Naive thymus-derived CD4-positive, alpha-beta T cell (primary cell): ENCODE data around the gene CADM1. TPM values are rescaled to one million over a fixed set of nuclear protein-coding genes. Genes with fewer than 3 reads are reported as not detected.

Experiments used
- ATAC-seq: fragments of 150-1000 bp; cut with Tn5 transposase; 2 replicates; pipeline ENCODE4 v1.10.0; 2021; ENCODE audit warnings: mild to moderate bottlenecking, moderate library complexity
- CTCF ChIA-PET: fragments of 350-600 bp; sonication (Branson Sonifier 250); formaldehyde crosslinking; loops from one replicate; lab custom pipeline; 2021; ENCODE audit warnings: antibody characterized with exemption; lab: Charles Lee
- POLR2A ChIA-PET: fragments of 350-600 bp; sonication (Branson Sonifier 250); formaldehyde crosslinking; loops from one replicate; lab custom pipeline; 2021; ENCODE audit warnings: antibody characterized with exemption, inconsistent platforms; lab: Charles Lee
- DNase-seq, 9 donors: peaks; one replicate each; pipeline versions ENCODE4 v3.0.0 to v3.0.0-alpha.2; 2020 to 2022; ENCODE audit warnings: mixed read lengths in 1 of 9
- H3K27ac ChIP-seq: one replicate; pipeline ENCODE4 v1.7.0; 2013; ENCODE audit warnings: mild to moderate bottlenecking, low read depth, low read length, moderate library complexity
- H3K27me3 ChIP-seq, 2 donors: one replicate each; pipeline ENCODE4 v1.7.0; 2013; ENCODE audit warnings: low read length in 2 of 2, mild to moderate bottlenecking in 2 of 2, moderate library complexity in 2 of 2; ENCODE audit not compliant: control insufficient read depth in 2 of 2, insufficient read depth in 2 of 2
- H3K36me3 ChIP-seq, 3 experiments: 1 replicate in 2 of 3; 2 replicates in 1 of 3; pipeline ENCODE4 v1.7.0; 2013; ENCODE audit warnings: low read length in 3 of 3, mild to moderate bottlenecking in 3 of 3, moderate library complexity in 1 of 3; ENCODE audit not compliant: insufficient read depth in 3 of 3, control insufficient read depth in 2 of 3
- H3K4me1 ChIP-seq, 2 donors: one replicate each; pipeline ENCODE4 v1.7.0; 2013; ENCODE audit warnings: low read length in 2 of 2, mild to moderate bottlenecking in 2 of 2, moderate library complexity in 1 of 2; ENCODE audit not compliant: control insufficient read depth in 2 of 2, insufficient read depth in 2 of 2
- H3K4me3 ChIP-seq: 2 replicates; pipeline ENCODE4 v1.7.0; 2013; ENCODE audit warnings: mild to moderate bottlenecking, low read length
- H3K9me3 ChIP-seq, 3 experiments: 1 replicate in 2 of 3; 2 replicates in 1 of 3; pipeline ENCODE4 v1.7.0; 2013; ENCODE audit warnings: low read length in 3 of 3; ENCODE audit not compliant: control insufficient read depth in 2 of 3
- H3K27ac Mint-ChIP-seq, 9 donors: one replicate each; pipeline ENCODE4 v1.8.0; 2020 to 2022; ENCODE audit warnings: mixed read lengths in 9 of 9, mild to moderate bottlenecking in 8 of 9, moderate library complexity in 5 of 9, inconsistent platforms in 2 of 9
- H3K27me3 Mint-ChIP-seq, 5 donors: one replicate each; pipeline ENCODE4 v1.8.0; 2021 to 2022; ENCODE audit warnings: mixed read lengths in 5 of 5, mild to moderate bottlenecking in 1 of 5
- H3K36me3 Mint-ChIP-seq, 5 donors: one replicate each; pipeline ENCODE4 v1.8.0; 2020 to 2022; ENCODE audit warnings: mixed read lengths in 5 of 5, mild to moderate bottlenecking in 3 of 5, inconsistent platforms in 1 of 5
- H3K4me1 Mint-ChIP-seq, 7 donors: one replicate each; pipeline ENCODE4 v1.8.0; 2020 to 2022; ENCODE audit warnings: mixed read lengths in 7 of 7, mild to moderate bottlenecking in 3 of 7, inconsistent platforms in 1 of 7
- H3K4me3 Mint-ChIP-seq, 10 donors: one replicate each; pipeline ENCODE4 v1.8.0; 2020 to 2022; ENCODE audit warnings: mild to moderate bottlenecking in 10 of 10, mixed read lengths in 10 of 10, moderate library complexity in 6 of 10, inconsistent platforms in 2 of 10
- H3K9me3 Mint-ChIP-seq, 11 donors: one replicate each; pipeline ENCODE4 v1.8.0; 2020 to 2022; ENCODE audit warnings: mixed read lengths in 11 of 11, mild to moderate bottlenecking in 4 of 11, inconsistent platforms in 1 of 11, moderate library complexity in 1 of 11
- intact Hi-C, 2 donors: fragments of 100-400 bp; cut with micrococcal nuclease; formaldehyde crosslinking; loops; one replicate each; pipeline ENCODE4 v1.15.1; 2023
- polyA plus RNA-seq, 2 donors: library from polyadenylated mRNA; unstranded; fragments of 300-500 nt; fragmentation: Illumina TruSeq; gene quantifications; one replicate each; pipeline ENCODE4 v1.2.3, GENCODE V29; 2021
- total RNA-seq, 6 experiments: library from RNA in 5 of 6; stranded (reverse) in 5 of 6; gene quantifications; 1 replicate in 5 of 6; 2 replicates in 1 of 6; pipeline ENCODE4 v1.2.3 and lab custom pipeline; 2021 to 2026

The CADM1 gene
- total and polyA plus RNA-seq, 7 experiments from 2014 or later, result 0.29 to 2.7 (median 0.69) TPM

GRCh38 chr11:115188898-115189278 is 315.3 kb downstream of the CADM1 start:
- Histone ChIP-seq H3K4me1 (peaks cover 0 to 2% of the 10 kb centered on the region in 2 donors), H3K36me3 (no peaks in the 10 kb centered on the region), H3K9me3 (no peaks in the 10 kb centered on the region), H3K27me3 (no peaks in the 10 kb centered on the region), H3K27ac (no peak overlapping the region), H3K4me3 (no peak overlapping the region)
- ATAC-seq, result no peak
- Mint-ChIP-seq H3K4me1 (no peaks in the 10 kb centered on the region), H3K9me3 (peaks cover 0 to 2% (median 0%) of the 10 kb centered on the region in 11 donors), H3K36me3 (no peaks in the 10 kb centered on the region), H3K27me3 (peaks cover 0 to 16% (median 6%) of the 10 kb centered on the region in 5 donors), H3K4me3 (no peak overlapping the region), H3K27ac (no peak overlapping the region)
- DNase-seq, result no peak
- ChIA-PET POLR2A (no interaction called here), CTCF (no interaction called here)
- intact Hi-C loops, result no loop called here

DNA sequence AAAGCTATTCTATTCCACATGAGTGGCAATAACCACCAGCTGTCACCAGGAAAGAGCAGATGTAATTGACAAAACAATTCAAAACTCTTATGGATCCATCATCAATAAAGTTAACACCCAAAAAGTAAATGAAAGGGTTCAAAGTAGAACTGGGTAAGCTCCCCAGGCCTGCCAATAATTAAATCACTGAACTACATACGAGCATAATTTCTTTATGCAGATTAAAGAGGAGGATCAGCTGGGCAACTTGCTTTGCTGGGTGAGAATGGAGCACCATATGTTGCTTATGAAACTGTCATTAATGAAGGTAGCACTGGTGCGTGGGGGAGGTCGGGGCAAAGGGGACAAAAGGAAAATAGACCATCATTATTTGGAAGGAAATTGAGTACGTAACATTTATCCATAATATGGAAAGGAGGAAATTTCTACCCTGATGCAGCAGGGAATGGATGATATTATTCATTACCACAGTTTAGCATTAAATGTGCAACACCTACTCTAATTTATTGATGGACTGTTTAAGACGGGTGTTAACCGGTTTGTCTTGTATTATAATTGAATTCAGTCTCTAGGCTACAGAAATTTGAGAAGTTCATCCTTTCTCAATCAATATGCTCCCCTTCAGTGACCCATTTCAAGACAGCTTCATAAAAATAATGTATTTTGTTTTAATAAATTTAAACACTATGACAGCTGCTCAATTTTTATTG is 315.9 kb downstream of the CADM1 start:
- no peak overlapping the region for H3K4me3 Mint-ChIP-seq
- no peak overlapping the region for H3K4me3 ChIP-seq
- no peaks in the 10 kb centered on the region for H3K36me3 ChIP-seq
- H3K27me3 ChIP-seq, result no peaks in the 10 kb centered on the region
- DNase-seq, result no peak
- no peaks in the 10 kb centered on the region for H3K4me1 ChIP-seq
- peaks cover 0 to 16% (median 6%) of the 10 kb centered on the region in 5 donors for H3K27me3 Mint-ChIP-seq
- ChIA-PET POLR2A (no interaction called here), CTCF (no interaction called here)
- no peaks in the 10 kb centered on the region for H3K4me1 Mint-ChIP-seq
- no peak for ATAC-seq
- peaks cover 0 to 2% (median 0%) of the 10 kb centered on the region in 11 donors for H3K9me3 Mint-ChIP-seq
- H3K9me3 ChIP-seq, result no peaks in the 10 kb centered on the region
- intact Hi-C loops, result no loop called here
- H3K27ac ChIP-seq, result no peak overlapping the region
- no peaks in the 10 kb centered on the region for H3K36me3 Mint-ChIP-seq
- no peak overlapping the region for H3K27ac Mint-ChIP-seq

DNA sequence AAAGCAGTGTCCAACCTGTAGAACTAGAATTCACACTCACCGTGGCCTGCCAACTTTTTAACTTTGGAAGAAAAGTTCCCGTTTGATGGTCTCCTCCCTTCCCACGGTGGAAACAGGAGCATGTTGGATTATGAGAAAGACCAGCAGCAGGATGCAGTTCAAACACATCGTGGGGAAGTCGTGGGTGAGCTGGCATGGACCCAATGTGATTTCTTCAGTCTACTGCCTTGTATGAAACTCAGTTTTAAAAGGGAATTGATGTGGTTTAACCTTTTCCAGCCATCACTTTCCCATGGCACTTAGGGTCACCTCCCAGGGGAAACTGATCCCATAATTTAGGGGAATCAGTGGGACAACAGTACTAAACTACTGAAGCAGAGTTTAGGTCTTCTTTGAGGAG is 318.3 kb downstream of the CADM1 start:
- Mint-ChIP-seq H3K27ac (no peak overlapping the region), H3K4me1 (no peaks in the 10 kb centered on the region), H3K36me3 (no peaks in the 10 kb centered on the region), H3K9me3 (peaks cover 0 to 1% (median 0%) of the 10 kb centered on the region in 11 donors), H3K27me3 (peaks cover 0 to 16% (median 6%) of the 10 kb centered on the region in 5 donors), H3K4me3 (no peak overlapping the region)
- DNase-seq (no peak), ATAC-seq (no peak)
- Histone ChIP-seq H3K4me3 (no peak overlapping the region), H3K36me3 (no peaks in the 10 kb centered on the region), H3K4me1 (no peaks in the 10 kb centered on the region), H3K27me3 (no peaks in the 10 kb centered on the region), H3K27ac (no peak overlapping the region), H3K9me3 (no peaks in the 10 kb centered on the region)
- intact Hi-C loops, result no loop called here
- CTCF ChIA-PET, result no interaction called here
- POLR2A ChIA-PET, result no interaction called here

GRCh38 chr11:115185507-115185906 is 318.7 kb downstream of the CADM1 start:
- Mint-ChIP-seq H3K27ac (no peak overlapping the region), H3K9me3 (peaks cover 0 to 3% (median 0%) of the 10 kb centered on the region in 11 donors), H3K36me3 (no peaks in the 10 kb centered on the region), H3K4me3 (no peak overlapping the region), H3K27me3 (peaks cover 0 to 16% (median 5%) of the 10 kb centered on the region in 5 donors), H3K4me1 (no peaks in the 10 kb centered on the region)
- no peak overlapping the region for H3K4me3 ChIP-seq
- DNase-seq (no peak), ATAC-seq (no peak)
- no peaks in the 10 kb centered on the region for H3K36me3 ChIP-seq
- H3K9me3 ChIP-seq, result no peaks in the 10 kb centered on the region
- H3K4me1 ChIP-seq, result no peaks in the 10 kb centered on the region
- intact Hi-C loops, result no loop called here
- ChIA-PET CTCF (no interaction called here), POLR2A (no interaction called here)
- no peaks in the 10 kb centered on the region for H3K27me3 ChIP-seq
- no peak overlapping the region for H3K27ac ChIP-seq

DNA sequence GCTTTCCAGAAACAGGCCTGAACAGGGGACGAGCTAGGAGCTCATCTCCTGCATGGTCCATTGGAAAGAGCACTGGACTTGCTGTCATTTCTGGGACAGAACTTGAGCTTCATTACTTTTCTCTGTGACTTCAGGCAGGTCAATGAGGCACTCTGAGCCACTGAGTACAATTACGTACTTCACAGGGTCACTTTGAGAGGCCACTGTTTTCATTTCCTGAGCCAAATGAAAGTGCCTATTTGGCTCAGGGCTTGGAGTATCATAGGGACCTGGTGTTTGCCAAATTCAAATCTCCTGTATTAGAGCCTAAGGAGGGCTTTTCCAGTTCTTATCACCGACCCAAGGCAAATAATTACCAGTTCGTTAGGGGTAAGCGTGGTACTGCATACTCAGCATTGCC is 319.3 kb downstream of the CADM1 start:
- Mint-ChIP-seq H3K36me3 (no peaks in the 10 kb centered on the region), H3K27ac (no peak overlapping the region), H3K27me3 (peaks cover 0 to 15% (median 0%) of the 10 kb centered on the region in 5 donors), H3K4me1 (no peaks in the 10 kb centered on the region), H3K4me3 (no peak overlapping the region), H3K9me3 (peaks cover 0 to 3% (median 0%) of the 10 kb centered on the region in 11 donors)
- no peaks in the 10 kb centered on the region for H3K9me3 ChIP-seq
- CTCF ChIA-PET, result no interaction called here
- no peaks in the 10 kb centered on the region for H3K36me3 ChIP-seq
- H3K27me3 ChIP-seq, result no peaks in the 10 kb centered on the region
- DNase-seq, result no peak
- no peak for ATAC-seq
- intact Hi-C loops, result no loop called here
- no peaks in the 10 kb centered on the region for H3K4me1 ChIP-seq
- H3K4me3 ChIP-seq, result no peak overlapping the region
- H3K27ac ChIP-seq, result no peak overlapping the region
- POLR2A ChIA-PET, result no interaction called here

DNA sequence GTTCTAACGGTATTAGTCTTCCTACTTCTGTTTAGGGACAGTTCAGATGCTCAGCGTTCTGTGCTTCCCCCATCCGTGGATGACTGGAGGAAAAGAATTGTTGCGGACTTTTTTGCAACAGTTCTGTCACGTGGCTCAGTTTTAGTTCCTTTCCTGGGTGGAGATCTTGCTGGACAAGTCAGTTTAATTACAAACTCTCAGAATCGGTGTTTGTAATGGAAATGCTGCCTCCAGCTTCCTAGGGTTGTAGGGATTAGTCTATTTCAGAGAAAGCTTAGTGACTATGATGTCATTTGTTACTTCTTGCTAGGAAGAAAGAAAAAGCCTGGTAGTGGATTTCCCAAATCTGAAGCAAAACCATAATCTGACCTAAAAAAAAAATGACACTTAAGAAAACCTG is 320.4 kb downstream of the CADM1 start:
- Histone ChIP-seq H3K4me3 (no peak overlapping the region), H3K27ac (no peak overlapping the region), H3K36me3 (no peaks in the 10 kb centered on the region), H3K27me3 (no peaks in the 10 kb centered on the region), H3K9me3 (no peaks in the 10 kb centered on the region), H3K4me1 (no peaks in the 10 kb centered on the region)
- H3K4me3 Mint-ChIP-seq, result no peak overlapping the region
- ATAC-seq (no peak), DNase-seq (no peak)
- H3K27ac Mint-ChIP-seq, result no peak overlapping the region
- CTCF ChIA-PET, result no interaction called here
- H3K9me3 Mint-ChIP-seq, result peaks cover 0 to 3% (median 0%) of the 10 kb centered on the region in 11 donors
- H3K36me3 Mint-ChIP-seq, result no peaks in the 10 kb centered on the region
- H3K27me3 Mint-ChIP-seq, result peaks cover 0 to 9% (median 0%) of the 10 kb centered on the region in 5 donors
- intact Hi-C loops, result no loop called here
- POLR2A ChIA-PET, result no interaction called here
- H3K4me1 Mint-ChIP-seq, result no peaks in the 10 kb centered on the region

DNA sequence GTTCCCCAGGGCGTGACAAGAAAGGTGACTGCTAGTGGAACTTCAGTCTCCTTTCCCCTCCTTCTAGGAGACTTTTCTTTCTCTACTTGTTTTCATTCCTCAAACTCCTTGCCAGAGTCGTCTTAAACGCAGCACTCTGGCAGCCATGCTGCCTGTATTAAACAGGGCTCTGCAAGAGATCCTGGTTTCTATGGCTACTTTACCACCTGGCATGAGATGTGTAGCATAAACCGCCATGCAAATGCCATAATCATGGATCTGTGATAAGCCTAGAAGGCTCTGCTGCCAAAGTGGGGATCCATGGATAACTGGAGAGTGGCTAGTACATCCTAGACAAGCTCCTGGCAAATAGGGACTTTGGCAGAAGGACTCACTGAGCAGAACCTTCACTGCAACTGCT is 321.1 kb downstream of the CADM1 start:
- Histone ChIP-seq H3K27ac (no peak overlapping the region), H3K27me3 (no peaks in the 10 kb centered on the region), H3K4me3 (no peak overlapping the region), H3K4me1 (no peaks in the 10 kb centered on the region), H3K9me3 (no peaks in the 10 kb centered on the region), H3K36me3 (no peaks in the 10 kb centered on the region)
- Mint-ChIP-seq H3K27ac (no peak overlapping the region), H3K4me3 (no peak overlapping the region), H3K36me3 (no peaks in the 10 kb centered on the region), H3K9me3 (peaks cover 0 to 3% (median 0%) of the 10 kb centered on the region in 11 donors), H3K27me3 (peaks cover 0 to 9% (median 0%) of the 10 kb centered on the region in 5 donors), H3K4me1 (no peaks in the 10 kb centered on the region)
- no peak for DNase-seq
- ChIA-PET POLR2A (no interaction called here), CTCF (no interaction called here)
- intact Hi-C loops, result no loop called here
- no peak for ATAC-seq
